OCI-LY3 (cell line): Measurements from ENCODE around the gene CTDP1.

ENCODE experiments used
- CTCF ChIP-seq: fragments of 200-600, 300-600 bp; sonication (generic); IDR thresholded peaks from 2 replicates; pipeline ENCODE4 v1.5.1; 2014; ENCODE audit warnings: antibody characterized with exemption, low read length, low read depth
- EZH2phosphoT487 ChIP-seq: fragments of 200-600 bp; shearing (Covaris generic); IDR thresholded peaks from 2 replicates; pipeline ENCODE4 v1.6.1; 2018; ENCODE audit warnings: antibody characterized with exemption, mixed run types, low read depth

DNA sequence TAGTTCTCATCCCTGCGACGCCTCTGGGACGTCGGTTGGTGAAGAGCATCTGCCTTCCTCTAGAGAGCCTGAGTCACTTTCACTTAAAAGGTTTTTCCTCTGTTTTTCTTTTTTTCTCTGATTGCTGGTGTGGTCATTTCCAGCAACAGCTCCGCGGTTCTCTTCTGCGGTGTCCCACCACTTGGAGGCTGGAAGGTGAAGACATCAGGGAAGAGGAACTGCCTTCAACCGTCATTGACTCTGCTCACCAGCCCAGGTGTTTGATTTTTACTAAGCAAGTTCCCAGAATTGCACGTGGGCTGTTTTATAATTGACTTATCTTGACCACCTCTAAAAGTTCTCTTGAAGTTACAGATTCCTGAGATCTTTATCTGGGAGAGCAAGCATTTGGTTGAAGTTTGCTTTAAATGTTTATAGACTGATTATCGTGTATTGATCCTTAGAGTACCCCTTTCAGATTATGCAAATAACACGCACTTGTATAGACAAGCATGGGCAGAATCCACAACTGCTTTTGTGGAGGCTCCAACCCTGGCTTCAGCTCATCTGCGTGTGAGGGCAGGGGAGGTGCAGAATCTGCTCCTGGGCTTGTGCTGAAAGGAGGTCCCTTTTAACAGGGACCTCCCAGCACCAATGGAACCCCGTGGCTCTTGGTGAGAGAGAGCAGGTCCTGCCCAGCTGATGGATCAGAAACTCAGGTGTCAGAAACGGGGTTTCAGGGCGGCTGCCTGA is 3.5 kb downstream of the CTDP1 start:
- no peak for TF ChIP-seq CTCF
- no peak for TF ChIP-seq EZH2phosphoT487
